HEK293 (cell line): ENCODE measurements around the gene RPL36.
A peak's percentile ranks its signal among the peaks of the same experiment; 100 is the strongest.

Experiments used
- KLF16 ChIP-seq: fragments of 450-650 bp; formaldehyde crosslinking; IDR thresholded peaks from 2 replicates; pipeline ENCODE4 v1.5.1; 2017; ENCODE audit warnings: missing biosample characterization, missing genetic modification characterization
- KLF9 ChIP-seq: fragments of 450-650 bp; formaldehyde crosslinking; IDR thresholded peaks from 2 replicates; pipeline ENCODE4 v1.5.1; 2016; ENCODE audit warnings: missing biosample characterization, missing genetic modification characterization, low read depth
- MEIS1 ChIP-seq: sonication (generic); formaldehyde crosslinking; IDR thresholded peaks from 2 replicates; pipeline ENCODE4 v1.8.1; 2022; ENCODE audit warnings: missing genetic modification reagents, mild to moderate bottlenecking, borderline replicate concordance
- REPIN1 ChIP-seq: fragments of 450-650 bp; formaldehyde crosslinking; IDR thresholded peaks from 2 replicates; pipeline ENCODE4 v1.5.1; 2017; ENCODE audit warnings: missing biosample characterization, missing genetic modification characterization, low read depth
- TCF7L2 ChIP-seq: IDR thresholded peaks from 2 replicates; pipeline ENCODE4 v1.6.1; 2011; ENCODE audit warnings: low read depth, mild to moderate bottlenecking, inconsistent platforms, low read length, moderate library complexity, borderline replicate concordance
- YY1 ChIP-seq: fragments of 450-650 bp; formaldehyde crosslinking; IDR thresholded peaks from 2 replicates; pipeline ENCODE4 v1.5.1; 2018; ENCODE audit warnings: missing biosample characterization, missing genetic modification characterization
- ZBTB8A ChIP-seq: fragments of 450-650 bp; formaldehyde crosslinking; IDR thresholded peaks from 2 replicates; pipeline ENCODE4 v1.5.1; 2016; ENCODE audit warnings: missing biosample characterization, missing genetic modification characterization
- ZEB2 ChIP-seq: fragments of 450-650 bp; formaldehyde crosslinking; IDR thresholded peaks from 2 replicates; pipeline ENCODE4 v1.5.1; 2016; ENCODE audit warnings: missing biosample characterization, missing genetic modification characterization
- ZFP3 ChIP-seq: fragments of 450-650 bp; formaldehyde crosslinking; IDR thresholded peaks from 2 replicates; pipeline ENCODE4 v1.5.1; 2016; ENCODE audit warnings: low read depth, missing biosample characterization, missing genetic modification characterization
- ZFP37 ChIP-seq: fragments of 450-650 bp; formaldehyde crosslinking; IDR thresholded peaks from 2 replicates; pipeline ENCODE4 v1.5.1; 2016; ENCODE audit warnings: missing biosample characterization, missing genetic modification characterization
- ZNF138 ChIP-seq: fragments of 450-650 bp; formaldehyde crosslinking; IDR thresholded peaks from 2 replicates; pipeline ENCODE4 v1.5.1; 2016; ENCODE audit warnings: missing biosample characterization, missing genetic modification characterization, borderline replicate concordance
- ZNF155 ChIP-seq: fragments of 450-650 bp; formaldehyde crosslinking; IDR thresholded peaks from 2 replicates; pipeline ENCODE4 v1.5.1; 2016; ENCODE audit warnings: missing biosample characterization, missing genetic modification characterization
- ZNF169 ChIP-seq: fragments of 450-650 bp; formaldehyde crosslinking; IDR thresholded peaks from 2 replicates; pipeline ENCODE4 v1.5.1; 2016; ENCODE audit warnings: missing biosample characterization, missing genetic modification characterization
- ZNF2 ChIP-seq: fragments of 450-650 bp; formaldehyde crosslinking; IDR thresholded peaks from 2 replicates; pipeline ENCODE4 v1.5.1; 2016; ENCODE audit warnings: missing biosample characterization, missing genetic modification characterization
- ZNF214 ChIP-seq: fragments of 450-650 bp; formaldehyde crosslinking; IDR thresholded peaks from 2 replicates; pipeline ENCODE4 v1.5.1; 2017; ENCODE audit warnings: missing biosample characterization, mild to moderate bottlenecking, missing genetic modification characterization, borderline replicate concordance
- ZNF221 ChIP-seq: fragments of 450-650 bp; formaldehyde crosslinking; IDR thresholded peaks from 2 replicates; pipeline ENCODE4 v1.5.1; 2017; ENCODE audit warnings: missing biosample characterization, missing genetic modification characterization, borderline replicate concordance
- ZNF223 ChIP-seq: fragments of 450-650 bp; formaldehyde crosslinking; IDR thresholded peaks from 2 replicates; pipeline ENCODE4 v1.5.1; 2016; ENCODE audit warnings: missing biosample characterization, missing genetic modification characterization
- ZNF37A ChIP-seq: fragments of 450-650 bp; IDR thresholded peaks from 2 replicates; pipeline ENCODE4 v1.5.1; 2018; ENCODE audit warnings: missing biosample characterization, missing genetic modification characterization
- ZNF426 ChIP-seq: fragments of 450-650 bp; formaldehyde crosslinking; IDR thresholded peaks from 2 replicates; pipeline ENCODE4 v1.5.1; 2017; ENCODE audit warnings: missing biosample characterization, missing genetic modification characterization, mild to moderate bottlenecking, inconsistent platforms, moderate library complexity
- ZNF501 ChIP-seq: fragments of 450-650 bp; formaldehyde crosslinking; IDR thresholded peaks from 2 replicates; pipeline ENCODE4 v1.5.1; 2016; ENCODE audit warnings: missing biosample characterization, missing genetic modification characterization
- ZNF530 ChIP-seq: fragments of 450-650 bp; formaldehyde crosslinking; IDR thresholded peaks from 2 replicates; pipeline ENCODE4 v1.5.1; 2016; ENCODE audit warnings: low read depth, missing biosample characterization, missing genetic modification characterization
- ZNF544 ChIP-seq: fragments of 450-650 bp; formaldehyde crosslinking; IDR thresholded peaks from 2 replicates; pipeline ENCODE4 v1.5.0; 2017; ENCODE audit warnings: missing biosample characterization, missing genetic modification characterization
- ZNF610 ChIP-seq: fragments of 450-650 bp; formaldehyde crosslinking; IDR thresholded peaks from 2 replicates; pipeline ENCODE4 v1.5.1; 2016; ENCODE audit warnings: missing biosample characterization, missing genetic modification characterization, borderline replicate concordance
- ZNF621 ChIP-seq: fragments of 450-650 bp; formaldehyde crosslinking; IDR thresholded peaks from 2 replicates; pipeline ENCODE4 v1.5.1; 2017; ENCODE audit warnings: missing biosample characterization, missing genetic modification characterization
- TF ChIP-seq, protein P1 (sequence below): fragments of 450-650 bp; formaldehyde crosslinking; IDR thresholded peaks from 2 replicates; pipeline ENCODE4 v1.5.1; 2016; ENCODE audit warnings: missing biosample characterization, missing genetic modification characterization
- TF ChIP-seq, protein P2 (sequence below): fragments of 450-650 bp; formaldehyde crosslinking; IDR thresholded peaks from 2 replicates; pipeline ENCODE4 v1.5.1; 2016; ENCODE audit warnings: missing biosample characterization, missing genetic modification characterization
- TF ChIP-seq, protein P3 (sequence below): fragments of 450-650 bp; formaldehyde crosslinking; IDR thresholded peaks from 2 replicates; pipeline ENCODE4; 2016; ENCODE audit warnings: missing biosample characterization, missing genetic modification characterization
- TF ChIP-seq, protein P4 (sequence below): fragments of 450-650 bp; formaldehyde crosslinking; IDR thresholded peaks from 2 replicates; pipeline ENCODE4 v1.5.1; 2016; ENCODE audit warnings: missing biosample characterization, missing genetic modification characterization
- TF ChIP-seq, protein P5 (sequence below): fragments of 450-650 bp; formaldehyde crosslinking; IDR thresholded peaks from 2 replicates; pipeline ENCODE4 v1.5.1; 2017; ENCODE audit warnings: missing biosample characterization, mild to moderate bottlenecking, missing genetic modification characterization, moderate library complexity
- TF ChIP-seq, protein P6 (sequence below): fragments of 450-650 bp; formaldehyde crosslinking; IDR thresholded peaks from 2 replicates; pipeline ENCODE4 v1.5.1; 2017; ENCODE audit warnings: missing biosample characterization, missing genetic modification characterization
- TF ChIP-seq, protein P7 (sequence below): fragments of 450-650 bp; formaldehyde crosslinking; IDR thresholded peaks from 2 replicates; pipeline ENCODE4 v1.5.1; 2017; ENCODE audit warnings: missing biosample characterization, missing genetic modification characterization

Gene RPL36

DNA sequence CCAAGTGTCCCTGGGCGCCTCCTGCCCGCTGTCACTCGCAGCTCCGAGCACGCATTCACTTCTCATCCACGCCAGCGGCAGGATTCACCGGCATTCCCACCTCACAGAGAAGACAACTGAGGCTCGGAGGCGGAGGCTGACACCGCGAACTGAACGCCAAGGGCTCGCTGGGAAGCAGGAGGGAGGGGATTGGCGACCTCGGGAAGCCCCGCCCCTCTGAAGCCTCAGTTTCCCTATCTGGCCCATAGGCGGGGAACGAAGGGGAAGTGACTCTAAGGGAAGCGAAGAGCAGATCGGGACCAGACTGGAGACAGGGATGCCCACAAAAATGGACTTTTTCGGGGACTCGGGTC, 10.0 kb upstream of the RPL36 start (continued):
- no peak for TF ChIP-seq ZNF610 (tag by site-specific recombination)
- TF ChIP-seq, protein P1, sequence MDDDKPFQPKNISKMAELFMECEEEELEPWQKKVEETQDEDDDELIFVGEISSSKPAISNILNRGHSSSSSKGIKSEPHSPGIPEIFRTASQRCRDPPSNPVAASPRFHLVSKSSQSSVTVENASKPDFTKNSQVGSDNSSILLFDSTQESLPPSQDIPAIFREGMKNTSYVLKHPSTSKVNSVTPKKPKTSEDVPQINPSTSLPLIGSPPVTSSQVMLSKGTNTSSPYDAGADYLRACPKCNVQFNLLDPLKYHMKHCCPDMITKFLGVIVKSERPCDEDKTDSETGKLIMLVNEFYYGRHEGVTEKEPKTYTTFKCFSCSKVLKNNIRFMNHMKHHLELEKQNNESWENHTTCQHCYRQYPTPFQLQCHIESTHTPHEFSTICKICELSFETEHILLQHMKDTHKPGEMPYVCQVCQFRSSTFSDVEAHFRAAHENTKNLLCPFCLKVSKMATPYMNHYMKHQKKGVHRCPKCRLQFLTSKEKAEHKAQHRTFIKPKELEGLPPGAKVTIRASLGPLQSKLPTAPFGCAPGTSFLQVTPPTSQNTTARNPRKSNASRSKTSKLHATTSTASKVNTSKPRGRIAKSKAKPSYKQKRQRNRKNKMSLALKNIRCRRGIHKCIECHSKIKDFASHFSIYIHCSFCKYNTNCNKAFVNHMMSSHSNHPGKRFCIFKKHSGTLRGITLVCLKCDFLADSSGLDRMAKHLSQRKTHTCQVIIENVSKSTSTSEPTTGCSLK (tag by site-specific recombination): no peak
- TF ChIP-seq, protein P2, sequence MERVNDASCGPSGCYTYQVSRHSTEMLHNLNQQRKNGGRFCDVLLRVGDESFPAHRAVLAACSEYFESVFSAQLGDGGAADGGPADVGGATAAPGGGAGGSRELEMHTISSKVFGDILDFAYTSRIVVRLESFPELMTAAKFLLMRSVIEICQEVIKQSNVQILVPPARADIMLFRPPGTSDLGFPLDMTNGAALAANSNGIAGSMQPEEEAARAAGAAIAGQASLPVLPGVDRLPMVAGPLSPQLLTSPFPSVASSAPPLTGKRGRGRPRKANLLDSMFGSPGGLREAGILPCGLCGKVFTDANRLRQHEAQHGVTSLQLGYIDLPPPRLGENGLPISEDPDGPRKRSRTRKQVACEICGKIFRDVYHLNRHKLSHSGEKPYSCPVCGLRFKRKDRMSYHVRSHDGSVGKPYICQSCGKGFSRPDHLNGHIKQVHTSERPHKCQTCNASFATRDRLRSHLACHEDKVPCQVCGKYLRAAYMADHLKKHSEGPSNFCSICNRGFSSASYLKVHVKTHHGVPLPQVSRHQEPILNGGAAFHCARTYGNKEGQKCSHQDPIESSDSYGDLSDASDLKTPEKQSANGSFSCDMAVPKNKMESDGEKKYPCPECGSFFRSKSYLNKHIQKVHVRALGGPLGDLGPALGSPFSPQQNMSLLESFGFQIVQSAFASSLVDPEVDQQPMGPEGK (tag by site-specific recombination): peak; percentile 35; the same call in 1 of the 2 replicates
- no peak for TF ChIP-seq ZNF621 (tag by site-specific recombination)
- no peak for TF ChIP-seq ZNF544 (tag by site-specific recombination)
- peak; percentile 26; the same call in 1 of the 2 replicates for TF ChIP-seq ZNF501 (tag by site-specific recombination)
- no peak for TF ChIP-seq YY1 (tag by site-specific recombination)
- no peak for TF ChIP-seq ZBTB8A
- TF ChIP-seq ZEB2 (tag by site-specific recombination): no peak
- no peak for TF ChIP-seq ZNF530 (tag by site-specific recombination)
- TF ChIP-seq, protein P3, sequence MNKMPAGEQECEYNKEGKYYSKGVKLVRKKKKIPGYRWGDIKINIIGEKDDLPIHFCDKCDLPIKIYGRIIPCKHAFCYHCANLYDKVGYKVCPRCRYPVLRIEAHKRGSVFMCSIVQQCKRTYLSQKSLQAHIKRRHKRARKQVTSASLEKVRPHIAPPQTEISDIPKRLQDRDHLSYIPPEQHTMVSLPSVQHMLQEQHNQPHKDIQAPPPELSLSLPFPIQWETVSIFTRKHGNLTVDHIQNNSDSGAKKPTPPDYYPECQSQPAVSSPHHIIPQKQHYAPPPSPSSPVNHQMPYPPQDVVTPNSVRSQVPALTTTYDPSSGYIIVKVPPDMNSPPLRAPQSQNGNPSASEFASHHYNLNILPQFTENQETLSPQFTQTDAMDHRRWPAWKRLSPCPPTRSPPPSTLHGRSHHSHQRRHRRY (tag by site-specific recombination): no peak
- TF ChIP-seq REPIN1: no peak
- TF ChIP-seq ZNF169 (tag by site-specific recombination): no peak
- TF ChIP-seq ZNF2 (tag by site-specific recombination): peak; percentile 56; the same call in 1 of the 2 replicates
- no peak for TF ChIP-seq ZFP3 (tag by site-specific recombination)
- TF ChIP-seq, protein P4, sequence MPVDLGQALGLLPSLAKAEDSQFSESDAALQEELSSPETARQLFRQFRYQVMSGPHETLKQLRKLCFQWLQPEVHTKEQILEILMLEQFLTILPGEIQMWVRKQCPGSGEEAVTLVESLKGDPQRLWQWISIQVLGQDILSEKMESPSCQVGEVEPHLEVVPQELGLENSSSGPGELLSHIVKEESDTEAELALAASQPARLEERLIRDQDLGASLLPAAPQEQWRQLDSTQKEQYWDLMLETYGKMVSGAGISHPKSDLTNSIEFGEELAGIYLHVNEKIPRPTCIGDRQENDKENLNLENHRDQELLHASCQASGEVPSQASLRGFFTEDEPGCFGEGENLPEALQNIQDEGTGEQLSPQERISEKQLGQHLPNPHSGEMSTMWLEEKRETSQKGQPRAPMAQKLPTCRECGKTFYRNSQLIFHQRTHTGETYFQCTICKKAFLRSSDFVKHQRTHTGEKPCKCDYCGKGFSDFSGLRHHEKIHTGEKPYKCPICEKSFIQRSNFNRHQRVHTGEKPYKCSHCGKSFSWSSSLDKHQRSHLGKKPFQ (tag by site-specific recombination): no peak
- TF ChIP-seq, protein P5, sequence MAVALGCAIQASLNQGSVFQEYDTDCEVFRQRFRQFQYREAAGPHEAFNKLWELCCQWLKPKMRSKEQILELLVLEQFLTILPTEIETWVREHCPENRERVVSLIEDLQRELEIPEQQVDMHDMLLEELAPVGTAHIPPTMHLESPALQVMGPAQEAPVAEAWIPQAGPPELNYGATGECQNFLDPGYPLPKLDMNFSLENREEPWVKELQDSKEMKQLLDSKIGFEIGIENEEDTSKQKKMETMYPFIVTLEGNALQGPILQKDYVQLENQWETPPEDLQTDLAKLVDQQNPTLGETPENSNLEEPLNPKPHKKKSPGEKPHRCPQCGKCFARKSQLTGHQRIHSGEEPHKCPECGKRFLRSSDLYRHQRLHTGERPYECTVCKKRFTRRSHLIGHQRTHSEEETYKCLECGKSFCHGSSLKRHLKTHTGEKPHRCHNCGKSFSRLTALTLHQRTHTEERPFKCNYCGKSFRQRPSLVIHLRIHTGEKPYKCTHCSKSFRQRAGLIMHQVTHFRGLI (tag by site-specific recombination): no peak
- no peak for TF ChIP-seq ZNF221 (tag by site-specific recombination)
- peak; percentile 60 for TF ChIP-seq KLF9 (tag by site-specific recombination)
- no peak for TF ChIP-seq TCF7L2
- TF ChIP-seq ZNF223 (tag by site-specific recombination): no peak
- no peak for TF ChIP-seq ZNF155 (tag by site-specific recombination)
- TF ChIP-seq ZNF37A (tag by site-specific recombination): no peak
- TF ChIP-seq, protein P6, sequence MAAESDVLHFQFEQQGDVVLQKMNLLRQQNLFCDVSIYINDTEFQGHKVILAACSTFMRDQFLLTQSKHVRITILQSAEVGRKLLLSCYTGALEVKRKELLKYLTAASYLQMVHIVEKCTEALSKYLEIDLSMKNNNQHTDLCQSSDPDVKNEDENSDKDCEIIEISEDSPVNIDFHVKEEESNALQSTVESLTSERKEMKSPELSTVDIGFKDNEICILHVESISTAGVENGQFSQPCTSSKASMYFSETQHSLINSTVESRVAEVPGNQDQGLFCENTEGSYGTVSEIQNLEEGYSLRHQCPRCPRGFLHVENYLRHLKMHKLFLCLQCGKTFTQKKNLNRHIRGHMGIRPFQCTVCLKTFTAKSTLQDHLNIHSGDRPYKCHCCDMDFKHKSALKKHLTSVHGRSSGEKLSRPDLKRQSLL (tag by site-specific recombination): no peak
- no peak for TF ChIP-seq ZNF138 (tag by site-specific recombination)
- no peak for TF ChIP-seq ZNF426 (tag by site-specific recombination)
- TF ChIP-seq, protein P7, sequence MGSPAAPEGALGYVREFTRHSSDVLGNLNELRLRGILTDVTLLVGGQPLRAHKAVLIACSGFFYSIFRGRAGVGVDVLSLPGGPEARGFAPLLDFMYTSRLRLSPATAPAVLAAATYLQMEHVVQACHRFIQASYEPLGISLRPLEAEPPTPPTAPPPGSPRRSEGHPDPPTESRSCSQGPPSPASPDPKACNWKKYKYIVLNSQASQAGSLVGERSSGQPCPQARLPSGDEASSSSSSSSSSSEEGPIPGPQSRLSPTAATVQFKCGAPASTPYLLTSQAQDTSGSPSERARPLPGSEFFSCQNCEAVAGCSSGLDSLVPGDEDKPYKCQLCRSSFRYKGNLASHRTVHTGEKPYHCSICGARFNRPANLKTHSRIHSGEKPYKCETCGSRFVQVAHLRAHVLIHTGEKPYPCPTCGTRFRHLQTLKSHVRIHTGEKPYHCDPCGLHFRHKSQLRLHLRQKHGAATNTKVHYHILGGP (tag by site-specific recombination): no peak
- no peak for TF ChIP-seq ZFP37 (tag by site-specific recombination)
- no peak for TF ChIP-seq MEIS1 (CRISPR knock-in tag)
- peak; percentile 54 for TF ChIP-seq KLF16 (tag by site-specific recombination)
- no peak for TF ChIP-seq ZNF214 (tag by site-specific recombination)
